Endothelial cell of umbilical vein (primary cell): ENCODE data around the gene GFOD1. TPM values are rescaled to one million over a fixed set of nuclear protein-coding genes. Genes with fewer than 3 reads are reported as not detected.

Experiments
- BruUV-seq: library from RNA; stranded (reverse); fragments of 400-500 nt; replicated peaks from 2 replicates; lab custom pipeline; 2021; lab: Mats Ljungman, UMichigan
- CTCF ChIA-PET: fragments of 300-600, 350-600 bp; sonication (Branson Sonifier 250); formaldehyde crosslinking; loops from one replicate; lab custom pipeline; 2021; ENCODE audit warnings: antibody characterized with exemption, inconsistent platforms; lab: Charles Lee
- POLR2A ChIA-PET: fragments of 300-600, 350-600 bp; sonication (Branson Sonifier 250); formaldehyde crosslinking; loops from one replicate; lab custom pipeline; 2021; ENCODE audit warnings: antibody characterized with exemption, inconsistent platforms; lab: Charles Lee
- DNase-seq: peaks from one replicate; pipeline ENCODE4 v3.0.0-alpha.2; 2011; ENCODE audit warnings: low read depth, low spot score
- FAIRE-seq: peaks from 2 replicates; lab custom pipeline; 2011; peaks lifted over from hg19 to GRCh38; lab: Jason Lieb, UNC
- H2AFZ ChIP-seq: 2 replicates; pipeline ENCODE4 v1.6.0; 2012; ENCODE audit warnings: low read depth, low read length, control low read depth, inconsistent platforms
- H3K27ac ChIP-seq: 2 replicates; pipeline ENCODE4 v1.5.1; 2011; ENCODE audit warnings: low read depth, mild to moderate bottlenecking, control low read depth, low read length, moderate library complexity; ENCODE audit not compliant: insufficient read depth
- H3K27me3 ChIP-seq, 2 experiments: 2 replicates each; pipeline versions ENCODE4 v1.6.0 to v1.6.1; 2011; ENCODE audit warnings: low read length in 2 of 2, mixed read lengths in 1 of 2; ENCODE audit not compliant: control insufficient read depth in 2 of 2, insufficient read depth in 2 of 2
- H3K36me3 ChIP-seq, 2 experiments: 2 replicates in 1 of 2; 3 replicates in 1 of 2; pipeline ENCODE4 v1.5.1; 2011; ENCODE audit warnings: low read length in 2 of 2, mild to moderate bottlenecking in 1 of 2, moderate library complexity in 1 of 2; ENCODE audit not compliant: control insufficient read depth in 2 of 2, insufficient read depth in 2 of 2; ENCODE audit errors: extremely low read depth in 1 of 2
- H3K4me1 ChIP-seq: 3 replicates; pipeline ENCODE4 v1.5.1; 2011; ENCODE audit warnings: mild to moderate bottlenecking, low read length; ENCODE audit not compliant: control insufficient read depth, insufficient read depth; ENCODE audit errors: extremely low read depth
- H3K4me2 ChIP-seq: 2 replicates; pipeline ENCODE4 v1.6.1; 2011; ENCODE audit warnings: low read length, control low read depth, mixed read lengths; ENCODE audit not compliant: insufficient read depth
- H3K4me3 ChIP-seq, 3 experiments: fragments of 200-600 bp in 1 of 3; sonication (generic), shearing (Covaris generic) in 1 of 3; replicated peaks in 1 of 3; 2 replicates each; pipeline ENCODE4 v1.5.1; 2011 to 2016; ENCODE audit warnings: control low read depth in 3 of 3, low read length in 3 of 3, mild to moderate bottlenecking in 2 of 3, inconsistent platforms in 1 of 3, low read depth in 1 of 3, moderate library complexity in 1 of 3; ENCODE audit not compliant: insufficient read depth in 1 of 3
- H3K79me2 ChIP-seq: 2 replicates; pipeline ENCODE4 v1.6.0; 2012; ENCODE audit warnings: low read length, inconsistent platforms; ENCODE audit not compliant: control insufficient read depth, insufficient read depth
- H3K9ac ChIP-seq: replicated peaks from 2 replicates; pipeline ENCODE3; 2011; ENCODE audit warnings: low read length, control low read depth; ENCODE audit not compliant: insufficient read depth; ENCODE audit errors: extremely low read depth
- H3K9me1 ChIP-seq: replicated peaks from 3 replicates; pipeline ENCODE4 v1.6.0; 2011; ENCODE audit warnings: mild to moderate bottlenecking, low read length; ENCODE audit not compliant: control insufficient read depth, insufficient read depth; ENCODE audit errors: extremely low read depth
- H3K9me3 ChIP-seq: replicated peaks from 2 replicates; pipeline ENCODE4 v1.5.1; 2012; ENCODE audit warnings: low read length, inconsistent platforms; ENCODE audit not compliant: control insufficient read depth, insufficient read depth
- H4K20me1 ChIP-seq: replicated peaks from 2 replicates; pipeline ENCODE3; 2011; ENCODE audit warnings: mild to moderate bottlenecking, low read length; ENCODE audit not compliant: control insufficient read depth, insufficient read depth; ENCODE audit errors: extremely low read depth
- CTCF ChIP-seq, 2 donors: IDR thresholded peaks; 1 replicate in 1 of 2; 2 replicates in 1 of 2; pipeline ENCODE4 v1.5.1; 2011; ENCODE audit warnings: low read length in 2 of 2, mild to moderate bottlenecking in 2 of 2, moderate library complexity in 2 of 2, control low read depth in 1 of 2, inconsistent platforms in 1 of 2, low read depth in 1 of 2; ENCODE audit not compliant: insufficient read depth in 1 of 2; ENCODE audit errors: extremely low read depth in 1 of 2
- GATA2 ChIP-seq: IDR thresholded peaks from 2 replicates; pipeline ENCODE4 v1.7.0; 2011; ENCODE audit warnings: low read depth, mild to moderate bottlenecking, moderate library complexity, mixed read lengths, low read length; ENCODE audit not compliant: insufficient read length, insufficient read depth
- MYC ChIP-seq: IDR thresholded peaks from one replicate; pipeline ENCODE4 v1.6.1; 2011; ENCODE audit warnings: mild to moderate bottlenecking, low read depth, low read length
- dilution Hi-C: fragments of 300-500 bp; cut with MboI; formaldehyde crosslinking; loops from one replicate; pipeline ENCODE4 v1.15.0; 2019; ENCODE audit warnings: low sequenced_read_pairs; ENCODE audit not compliant: extremely low pct_ligation_motif_present
- intact Hi-C: fragments of 100-400 bp; cut with micrococcal nuclease; formaldehyde crosslinking; loops from one replicate; pipeline ENCODE4 v1.10.0; 2022
- polyA plus RNA-seq, 4 experiments: library from polyadenylated mRNA; depleted of rRNA in 3 of 4; stranded (reverse) in 3 of 4; unstranded in 1 of 4; fragments of >200 nt; gene quantifications; 2 replicates each; pipeline versions ENCODE4 v1.2.1 to v1.2.3, GENCODE V29; 2011 to 2012; ENCODE audit warnings: missing spikeins in 1 of 4
- total RNA-seq: library from RNA; stranded (reverse); gene quantifications from 2 replicates; pipeline ENCODE4 v1.2.3, GENCODE V29; 2021
- TF ChIP-seq, protein P1 (sequence below): IDR thresholded peaks from 2 replicates; pipeline ENCODE4 v1.6.1; 2011; ENCODE audit not compliant: insufficient read depth, insufficient read length

GFOD1 gene
- total and polyA plus RNA-seq, 2 donors (not counting 3 experiments of a cell fraction or from before 2014, with no cell fraction given), result 12.1 to 24.1 TPM

DNA sequence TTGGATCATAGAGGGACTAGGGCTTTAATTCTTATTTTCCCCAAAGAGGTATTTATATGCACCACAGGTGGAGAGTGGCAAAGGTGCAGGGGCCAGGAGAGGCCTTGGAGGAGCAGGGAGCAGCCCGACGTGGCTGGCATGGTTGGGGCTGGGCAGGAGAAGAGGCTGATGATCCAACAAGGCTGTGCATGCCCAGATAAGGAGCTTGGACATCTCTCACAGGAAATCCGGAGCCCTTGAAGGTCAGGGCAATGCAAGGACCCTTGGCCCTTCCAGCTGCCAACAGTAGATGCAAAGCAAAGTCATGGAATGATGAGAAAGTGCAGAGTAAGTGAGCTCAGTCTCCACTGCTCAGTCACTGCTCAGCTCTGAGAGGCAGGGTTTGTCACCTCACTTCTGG, 47.1 kb upstream of the GFOD1 start:
- POLR2A ChIA-PET, result no interaction called here
- Histone ChIP-seq H3K4me3 (no peak overlapping the region), H3K4me2 (no peak overlapping the region), H3K9ac (no peak overlapping the region), H3K79me2 (no peaks in the 10 kb centered on the region), H3K27ac (no peak overlapping the region), H3K4me1 (peaks cover 9% of the 10 kb centered on the region), H3K27me3 (no peaks in the 10 kb centered on the region), H3K36me3 (no peaks in the 10 kb centered on the region), H3K9me1 (no peaks in the 10 kb centered on the region), H2AFZ (no peak overlapping the region), H3K9me3 (no peaks in the 10 kb centered on the region), H4K20me1 (no peaks in the 10 kb centered on the region)
- dilution Hi-C loops, result no loop called here
- DNase-seq, result no peak
- TF ChIP-seq, protein P1, sequence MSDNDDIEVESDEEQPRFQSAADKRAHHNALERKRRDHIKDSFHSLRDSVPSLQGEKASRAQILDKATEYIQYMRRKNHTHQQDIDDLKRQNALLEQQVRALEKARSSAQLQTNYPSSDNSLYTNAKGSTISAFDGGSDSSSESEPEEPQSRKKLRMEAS, result no peak
- no peak for TF ChIP-seq CTCF (IDR thresholded peaks at IDR 0.05; ENCODE audit: extremely low read depth in 1 of 2, insufficient read depth in 1 of 2, low read depth in 1 of 2, low read length in 2 of 2)
- TF ChIP-seq GATA2, result peak; percentile 56
- CTCF ChIA-PET, result interaction anchor here (0.9 to 1.6 kb wide), 3 partner anchors 40 to 207 kb away, joined by 3 to 7 read pairs (median 4); partner anchors contain the start of genes SIRT5 and TBC1D7
- intact Hi-C loops, result no loop called here
- FAIRE-seq, result no peak
- no TSS peak for BruUV-seq

GRCh38 chr6:13531956-13532355, 44.6 kb upstream of the GFOD1 start:
- Histone ChIP-seq H3K4me2 (no peak overlapping the region), H3K9me3 (no peaks in the 10 kb centered on the region), H3K4me3 (no peak overlapping the region), H3K36me3 (no peaks in the 10 kb centered on the region), H3K9ac (no peak overlapping the region), H2AFZ (no peak overlapping the region), H3K79me2 (no peaks in the 10 kb centered on the region), H4K20me1 (no peaks in the 10 kb centered on the region), H3K27me3 (no peaks in the 10 kb centered on the region), H3K27ac (no peak overlapping the region), H3K9me1 (no peaks in the 10 kb centered on the region), H3K4me1 (peaks cover 9% of the 10 kb centered on the region)
- intact Hi-C loops (no loop called here), dilution Hi-C loops (no loop called here)
- BruUV-seq, result no TSS peak
- POLR2A ChIA-PET, result interaction anchor here (0.6 kb wide), 1 partner anchor 198 kb away, joined by 8 read pairs; no protein-coding TSS in a partner anchor
- CTCF ChIA-PET, result interaction anchor here (1.2 to 1.9 kb wide), 2 partner anchors 9 to 43 kb away, joined by 5 to 6 read pairs; partner anchors contain the start of gene SIRT5
- TF ChIP-seq MYC, result no peak
- FAIRE-seq, result no peak
- no peak for DNase-seq
